Gastrocnemius medialis (tissue), 4 donors: ENCODE data around the gene CMTM7. TPM values are rescaled to one million over a fixed set of nuclear protein-coding genes. Genes with fewer than 3 reads are reported as not detected.

Experiments used
- ATAC-seq, 2 donors: fragments of 150-250 bp; one replicate each; pipeline ENCODE4 v1.9.1; 2016
- DNase-seq, 2 donors: peaks; one replicate each; pipeline ENCODE4 v3.0.0-alpha.2; 2019
- H3K27ac ChIP-seq, 4 donors: fragments of 200-600 bp; sonication (generic); 1 replicate in 1 of 4; 2 replicates in 3 of 4; pipeline ENCODE4 v1.5.1; 2016 to 2018; ENCODE audit warnings: mild to moderate bottlenecking in 2 of 4, moderate library complexity in 1 of 4
- H3K27me3 ChIP-seq, 3 donors: fragments of 200-600 bp; sonication (generic) in 2 of 3; 1 replicate in 1 of 3; 2 replicates in 2 of 3; pipeline versions ENCODE4 v1.5.1 to v1.6.0; 2016 to 2019; ENCODE audit warnings: mild to moderate bottlenecking in 1 of 3, moderate library complexity in 1 of 3
- H3K36me3 ChIP-seq, 2 donors: fragments of 200-600 bp; sonication (generic) in 1 of 2; one replicate each; pipeline ENCODE4 v1.5.1; 2017 to 2018
- H3K4me1 ChIP-seq, 2 donors: fragments of 200-600 bp; sonication (generic) in 1 of 2; one replicate each; pipeline ENCODE4 v1.5.1; 2016 to 2017; ENCODE audit warnings: mild to moderate bottlenecking in 2 of 2
- H3K4me3 ChIP-seq, 4 donors: fragments of 200-600 bp; sonication (generic) in 3 of 4; 1 replicate in 1 of 4; 2 replicates in 3 of 4; pipeline ENCODE4 v1.5.1; 2016 to 2019; ENCODE audit warnings: mild to moderate bottlenecking in 2 of 4
- H3K9me3 ChIP-seq, 3 donors: fragments of 200-600 bp; sonication (generic) in 2 of 3; 1 replicate in 1 of 3; 2 replicates in 2 of 3; pipeline ENCODE4 v1.5.1; 2016 to 2019
- POLR2A ChIP-seq, 2 donors: fragments of 450-650 bp; IDR thresholded peaks; one replicate each; pipeline ENCODE4 v1.6.1; 2017; ENCODE audit warnings: antibody characterized with exemption in 2 of 2, mild to moderate bottlenecking in 2 of 2, moderate library complexity in 2 of 2
- in situ Hi-C, 4 donors: fragments of 200-750 bp; cut with MboI; loops; one replicate each; pipeline versions ENCODE4 v1.15.0 to v1.8.0; 2017; ENCODE audit warnings: low sequenced_read_pairs in 4 of 4
- intact Hi-C: fragments of 100-400 bp; cut with DNase I; formaldehyde crosslinking; loops from one replicate; pipeline ENCODE4 v1.15.1; 2023; ENCODE audit warnings: low total_unique reads
- total RNA-seq, 4 donors: library from RNA; depleted of rRNA; stranded (reverse); fragments of >200 nt; gene quantifications; one replicate each; pipeline versions ENCODE4 v1.1.0 to v1.2.3, GENCODE V29; 2016
- TF ChIP-seq, protein P1 (sequence below), 5 experiments: fragments of 450-650 bp in 3 of 5; fragments of 200-600 bp in 2 of 5; sonication (generic) in 2 of 5; IDR thresholded peaks in 4 of 5; conservative IDR thresholded peaks in 1 of 5; 1 replicate in 4 of 5; 2 replicates in 1 of 5; pipeline ENCODE4 v1.5.1; 2016 to 2019; ENCODE audit warnings: antibody characterized with exemption in 5 of 5, mild to moderate bottlenecking in 3 of 5, moderate library complexity in 3 of 5

The CMTM7 gene, protein sequence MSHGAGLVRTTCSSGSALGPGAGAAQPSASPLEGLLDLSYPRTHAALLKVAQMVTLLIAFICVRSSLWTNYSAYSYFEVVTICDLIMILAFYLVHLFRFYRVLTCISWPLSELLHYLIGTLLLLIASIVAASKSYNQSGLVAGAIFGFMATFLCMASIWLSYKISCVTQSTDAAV
- 1 to 10 TPM; 1.1 to 3.3 (median 1.7) TPM for total RNA-seq

DNA sequence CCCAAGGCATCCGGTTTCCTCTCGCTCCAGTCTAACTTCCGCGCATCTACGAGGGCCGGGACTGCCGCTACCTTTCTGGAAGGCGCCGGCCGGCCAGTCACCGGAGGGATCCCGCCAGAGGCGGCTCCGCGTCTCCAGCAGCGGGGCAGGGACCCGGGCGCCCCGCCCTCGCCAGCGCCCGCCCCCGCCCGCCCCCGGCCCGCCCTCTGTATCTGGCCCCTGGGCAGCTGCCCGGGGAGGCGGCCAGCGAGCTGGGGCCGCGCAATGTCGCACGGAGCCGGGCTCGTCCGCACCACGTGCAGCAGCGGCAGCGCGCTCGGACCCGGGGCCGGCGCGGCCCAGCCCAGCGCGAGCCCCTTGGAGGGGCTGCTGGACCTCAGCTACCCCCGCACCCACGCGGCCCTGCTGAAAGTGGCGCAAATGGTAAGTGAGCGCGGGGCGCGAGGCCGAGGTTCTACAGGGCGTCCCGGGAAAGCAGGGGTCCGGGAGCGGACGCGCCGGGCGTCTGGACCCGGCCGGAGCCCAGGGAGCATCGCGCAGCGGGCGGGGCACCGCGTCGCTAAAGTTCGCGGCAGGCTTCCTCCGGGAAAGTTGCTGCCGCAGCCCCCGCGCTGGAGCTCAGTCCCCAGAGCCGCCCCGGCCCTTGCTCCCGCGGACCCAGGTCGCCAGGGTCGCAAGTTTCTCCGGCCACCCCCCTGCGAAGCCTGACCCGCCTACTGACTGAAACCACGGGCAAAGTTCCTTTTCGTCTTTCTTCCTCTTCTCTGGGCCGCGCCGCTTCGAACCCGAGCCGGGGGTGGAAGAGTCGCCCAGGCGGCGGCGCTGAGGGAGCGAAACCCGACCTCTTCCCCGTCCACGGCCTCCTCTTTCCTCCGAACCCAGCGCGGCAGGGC, at the start of gene CMTM7:
TSS of gene CMTM7 (plus strand) at position 211 of the 893 bp plus-strand sequence. CDS start at position 265, 54 bp downstream.
- in situ Hi-C loops (no loop called here), intact Hi-C loops (no loop called here)
- H3K4me3 ChIP-seq: peak within 1 kb of the TSS; percentile 60 to 73 (median 67)
- TF ChIP-seq POLR2A (IDR thresholded peaks at IDR 0.05): peak; percentile 46 to 62
- TF ChIP-seq, protein P1, sequence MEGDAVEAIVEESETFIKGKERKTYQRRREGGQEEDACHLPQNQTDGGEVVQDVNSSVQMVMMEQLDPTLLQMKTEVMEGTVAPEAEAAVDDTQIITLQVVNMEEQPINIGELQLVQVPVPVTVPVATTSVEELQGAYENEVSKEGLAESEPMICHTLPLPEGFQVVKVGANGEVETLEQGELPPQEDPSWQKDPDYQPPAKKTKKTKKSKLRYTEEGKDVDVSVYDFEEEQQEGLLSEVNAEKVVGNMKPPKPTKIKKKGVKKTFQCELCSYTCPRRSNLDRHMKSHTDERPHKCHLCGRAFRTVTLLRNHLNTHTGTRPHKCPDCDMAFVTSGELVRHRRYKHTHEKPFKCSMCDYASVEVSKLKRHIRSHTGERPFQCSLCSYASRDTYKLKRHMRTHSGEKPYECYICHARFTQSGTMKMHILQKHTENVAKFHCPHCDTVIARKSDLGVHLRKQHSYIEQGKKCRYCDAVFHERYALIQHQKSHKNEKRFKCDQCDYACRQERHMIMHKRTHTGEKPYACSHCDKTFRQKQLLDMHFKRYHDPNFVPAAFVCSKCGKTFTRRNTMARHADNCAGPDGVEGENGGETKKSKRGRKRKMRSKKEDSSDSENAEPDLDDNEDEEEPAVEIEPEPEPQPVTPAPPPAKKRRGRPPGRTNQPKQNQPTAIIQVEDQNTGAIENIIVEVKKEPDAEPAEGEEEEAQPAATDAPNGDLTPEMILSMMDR (IDR thresholded peaks at IDR 0.05 in 4 of 5, conservative IDR thresholded peaks at IDR 0.05 in 1 of 5): no peak
- H3K27ac ChIP-seq: peak within 1 kb of the TSS; percentile 47 to 72 (median 60)
- no peaks in the 10 kb centered on the region for H3K36me3 ChIP-seq
- no peaks in the 10 kb centered on the region for H3K27me3 ChIP-seq
- no peaks in the 10 kb centered on the region for H3K9me3 ChIP-seq
- DNase-seq (peak; percentile 16 to 37), ATAC-seq (peak; percentile 65 to 70)
- H3K4me1 ChIP-seq: no peaks in the 10 kb centered on the region

DNA sequence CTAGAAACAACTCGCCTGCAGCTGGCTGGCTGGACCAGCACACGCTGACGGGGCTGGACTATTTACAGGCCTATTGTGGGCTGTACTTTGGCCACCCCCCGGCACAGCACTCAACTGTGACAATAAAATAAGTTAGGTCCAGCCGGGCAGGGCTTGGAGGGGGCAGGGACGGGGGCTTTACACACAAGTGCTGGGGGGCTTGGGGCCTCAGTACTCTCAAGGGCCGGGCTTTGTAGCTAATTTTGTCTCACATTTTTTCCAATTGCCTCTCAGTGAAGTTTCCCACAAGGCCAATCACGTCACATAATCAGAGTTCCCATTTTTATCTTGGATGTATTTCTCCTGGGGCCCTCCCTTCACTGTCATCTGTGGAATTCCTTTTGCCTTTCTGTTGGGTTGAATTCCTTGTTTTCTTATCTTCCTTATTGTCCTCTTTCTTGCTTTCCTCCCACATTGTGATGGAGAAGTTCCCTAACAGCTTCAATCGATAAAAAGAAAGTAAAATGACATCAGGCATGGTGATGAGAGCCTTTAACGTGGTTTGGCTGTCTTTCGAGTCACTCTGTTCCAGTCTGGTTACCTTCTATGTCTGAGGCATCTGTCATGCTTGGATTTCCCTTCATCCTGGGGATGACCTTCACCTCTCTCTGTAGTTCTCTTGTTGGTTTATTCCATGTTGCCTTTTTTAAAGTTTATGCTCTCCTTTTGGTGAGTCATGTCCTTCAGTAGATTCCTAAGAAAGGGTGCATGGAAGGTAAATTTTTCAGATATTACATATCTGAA, 44.1 kb upstream of the CMTM7 start:
- no peak for ATAC-seq
- H3K4me3 ChIP-seq: no peak overlapping the region
- H3K27ac ChIP-seq: peak overlapping the region in 1 of 4 donors; percentile 33

DNA sequence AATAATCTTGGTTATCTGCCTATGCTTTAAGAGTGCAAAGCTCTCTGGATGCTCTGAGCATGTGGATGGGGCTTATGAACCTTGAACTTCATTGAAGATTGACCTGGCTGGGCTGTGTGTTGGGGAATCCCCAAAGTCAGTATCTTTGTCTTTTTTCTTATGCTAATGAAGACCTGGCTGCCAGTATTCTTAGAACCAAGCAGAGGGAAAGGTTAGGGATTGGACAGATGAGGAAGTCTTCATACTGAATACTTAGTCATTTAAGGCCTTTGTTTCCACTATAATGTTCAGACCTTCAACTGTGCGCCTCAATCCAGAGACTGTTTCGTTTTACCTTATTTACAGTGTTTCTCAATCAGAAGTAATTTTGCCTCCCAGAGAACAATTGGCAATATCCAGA, 42.5 kb upstream of the CMTM7 start:
- Histone ChIP-seq H3K27me3 (no peaks in the 10 kb centered on the region), H3K4me1 (no peaks in the 10 kb centered on the region), H3K36me3 (no peaks in the 10 kb centered on the region), H3K9me3 (no peaks in the 10 kb centered on the region), H3K4me3 (no peak overlapping the region), H3K27ac (no peak overlapping the region)
- intact Hi-C loops: no loop called here
- TF ChIP-seq, protein P1 (IDR thresholded peaks at IDR 0.05 in 4 of 5, conservative IDR thresholded peaks at IDR 0.05 in 1 of 5): no peak
- TF ChIP-seq POLR2A (IDR thresholded peaks at IDR 0.05): no peak
- DNase-seq (no peak), ATAC-seq (no peak)
- in situ Hi-C loops: no loop called here

More for the DNA sequence above, 44.1 kb upstream of the CMTM7 start:
- no peaks in the 10 kb centered on the region for H3K9me3 ChIP-seq
- H3K4me1 ChIP-seq: no peaks in the 10 kb centered on the region
- intact Hi-C loops: no loop called here
- no peak for TF ChIP-seq POLR2A (IDR thresholded peaks at IDR 0.05)
- TF ChIP-seq, protein P1 (IDR thresholded peaks at IDR 0.05 in 4 of 5, conservative IDR thresholded peaks at IDR 0.05 in 1 of 5): no peak
- no peak for DNase-seq
- no peaks in the 10 kb centered on the region for H3K36me3 ChIP-seq
- no peaks in the 10 kb centered on the region for H3K27me3 ChIP-seq
- in situ Hi-C loops: no loop called here

DNA sequence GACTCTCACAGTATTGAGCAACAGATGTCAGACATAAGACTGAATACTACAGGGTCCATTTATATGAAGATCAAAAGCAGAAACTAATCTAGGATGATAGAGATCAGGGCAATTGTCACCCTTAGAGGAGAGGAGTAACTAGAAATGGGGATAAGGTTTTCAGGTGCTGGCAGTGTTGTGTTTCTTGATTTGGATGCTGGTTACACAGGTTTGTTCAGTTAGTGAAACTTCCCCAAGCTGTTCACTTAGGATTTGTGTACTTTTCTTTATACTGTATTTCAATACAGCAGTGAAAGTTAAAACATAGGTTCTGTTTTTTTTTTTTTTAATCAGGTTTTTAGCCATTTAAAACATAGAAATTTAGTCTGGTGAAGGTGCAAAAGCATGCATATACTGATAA, 39.1 kb upstream of the CMTM7 start:
- intact Hi-C loops (no loop called here), in situ Hi-C loops (loop anchor here in 1 of 4 donors (25.0 kb wide), 1 partner anchor 310 kb away; no protein-coding TSS in a partner anchor)
- no peaks in the 10 kb centered on the region for H3K36me3 ChIP-seq
- no peaks in the 10 kb centered on the region for H3K9me3 ChIP-seq
- no peak for DNase-seq
- no peak overlapping the region for H3K27ac ChIP-seq
- TF ChIP-seq, protein P1 (IDR thresholded peaks at IDR 0.05 in 4 of 5, conservative IDR thresholded peaks at IDR 0.05 in 1 of 5): no peak
- ATAC-seq: no peak
- no peaks in the 10 kb centered on the region for H3K4me1 ChIP-seq
- no peaks in the 10 kb centered on the region for H3K27me3 ChIP-seq
- H3K4me3 ChIP-seq: no peak overlapping the region
